Neural cell (in vitro differentiated cells): Measurements from ENCODE around the gene ANAPC15. TPM values are rescaled to one million over a fixed set of nuclear protein-coding genes. Genes with fewer than 3 reads are reported as not detected.

Experiments used
- H2AFZ ChIP-seq: fragments of 200-600, 300-800 bp; sonication (generic), shearing (Covaris generic); 2 replicates; pipeline ENCODE4 v1.6.0; 2014; ENCODE audit warnings: low read depth, mild to moderate bottlenecking, antibody characterized with exemption, low read length, moderate library complexity
- H3F3A ChIP-seq: fragments of 200-600 bp; shearing (Covaris generic); 2 replicates; pipeline ENCODE4 v1.6.1; 2016; ENCODE audit warnings: mild to moderate bottlenecking, moderate library complexity, mixed read lengths, antibody characterized with exemption, low read length; ENCODE audit not compliant: insufficient read depth, poor library complexity, severe bottlenecking
- H3K27ac ChIP-seq: fragments of 200-600, 300-800 bp; sonication (generic), shearing (Covaris generic); 2 replicates; pipeline ENCODE4 v1.5.1; 2014; ENCODE audit warnings: mild to moderate bottlenecking, low read length, moderate library complexity
- H3K27me3 ChIP-seq: fragments of 300-800, 200-600 bp; sonication (generic), shearing (Covaris generic); 2 replicates; pipeline ENCODE4 v1.6.0; 2014; ENCODE audit warnings: mild to moderate bottlenecking, low read depth, low read length, moderate library complexity; ENCODE audit not compliant: insufficient read depth
- H3K36me3 ChIP-seq: fragments of 300-800, 200-600 bp; sonication (generic), shearing (Covaris generic); 2 replicates; pipeline ENCODE4 v1.5.1; 2014; ENCODE audit warnings: mild to moderate bottlenecking, antibody characterized with exemption, low read length, moderate library complexity; ENCODE audit not compliant: insufficient read depth
- H3K4me2 ChIP-seq: fragments of 300-800, 200-600 bp; sonication (generic), shearing (Covaris generic); 2 replicates; pipeline ENCODE4 v1.6.0; 2014; ENCODE audit warnings: mild to moderate bottlenecking, low read length
- H3K4me3 ChIP-seq: fragments of 300-800, 200-600 bp; sonication (generic), shearing (Covaris generic); 2 replicates; pipeline ENCODE4 v1.5.1; 2014; ENCODE audit warnings: mild to moderate bottlenecking, low read length, moderate library complexity
- H3K79me2 ChIP-seq: fragments of 200-600 bp; shearing (Covaris generic); replicated peaks from 2 replicates; pipeline ENCODE4 v1.6.0; 2014; ENCODE audit warnings: mild to moderate bottlenecking, low read length, moderate library complexity; ENCODE audit not compliant: insufficient read depth
- H3K9ac ChIP-seq: fragments of 300-800, 200-600 bp; sonication (generic), shearing (Covaris generic); 2 replicates; pipeline ENCODE4 v1.6.1; 2016; ENCODE audit warnings: mild to moderate bottlenecking, low read length, mixed read lengths
- H3K9me2 ChIP-seq: fragments of 200-600 bp; shearing (Covaris generic); 2 replicates; pipeline ENCODE4 v1.6.1; 2016; ENCODE audit warnings: mild to moderate bottlenecking, low read length, mixed read lengths; ENCODE audit not compliant: insufficient read depth
- H3K9me3 ChIP-seq: fragments of 200-600, 300-800 bp; sonication (generic), shearing (Covaris generic); 2 replicates; pipeline ENCODE4 v1.6.1; 2016; ENCODE audit warnings: mild to moderate bottlenecking, mixed run types, low read length, moderate library complexity, mixed read lengths
- H4K20me1 ChIP-seq: fragments of 200-600 bp; shearing (Covaris generic); 2 replicates; pipeline ENCODE4 v1.6.1; 2016; ENCODE audit warnings: mild to moderate bottlenecking, mixed run types; ENCODE audit not compliant: insufficient read depth
- CTCF ChIP-seq: fragments of 450-650 bp; IDR thresholded peaks from 2 replicates; pipeline ENCODE4 v1.5.1; 2014; ENCODE audit warnings: antibody characterized with exemption, mild to moderate bottlenecking, moderate library complexity; ENCODE audit not compliant: poor library complexity, severe bottlenecking
- EP300 ChIP-seq: fragments of 450-650 bp; conservative IDR thresholded peaks from 2 replicates; pipeline ENCODE4 v1.6.1; 2014; ENCODE audit warnings: antibody characterized with exemption, mild to moderate bottlenecking, moderate library complexity; ENCODE audit not compliant: poor library complexity, severe bottlenecking
- EZH2 ChIP-seq: fragments of 200-600, 300-800 bp; shearing (Covaris generic), sonication (generic); IDR thresholded peaks from 2 replicates; pipeline ENCODE4 v1.6.1; 2014; ENCODE audit warnings: antibody characterized with exemption, low read length, borderline replicate concordance, mild to moderate bottlenecking; ENCODE audit not compliant: insufficient read depth, poor library complexity, severe bottlenecking
- MXI1 ChIP-seq: fragments of 450-650 bp; conservative IDR thresholded peaks from 2 replicates; pipeline ENCODE4 v1.6.1; 2014; ENCODE audit warnings: antibody characterized with exemption, mild to moderate bottlenecking; ENCODE audit not compliant: poor library complexity, severe bottlenecking
- POLR2AphosphoS5 ChIP-seq: IDR thresholded peaks from 2 replicates; pipeline ENCODE4 v1.6.1; 2012
- RAD21 ChIP-seq: fragments of 450-650 bp; conservative IDR thresholded peaks from 2 replicates; pipeline ENCODE4 v1.6.1; 2014; ENCODE audit warnings: antibody characterized with exemption, mild to moderate bottlenecking, moderate library complexity
- REST ChIP-seq: IDR thresholded peaks from 2 replicates; pipeline ENCODE4 v1.6.1; 2012; ENCODE audit warnings: borderline replicate concordance
- SMC3 ChIP-seq: fragments of 450-650 bp; conservative IDR thresholded peaks from 2 replicates; pipeline ENCODE4 v1.6.1; 2014; ENCODE audit warnings: antibody characterized with exemption, mild to moderate bottlenecking, moderate library complexity; ENCODE audit not compliant: poor library complexity
- TAF1 ChIP-seq: IDR thresholded peaks from 2 replicates; pipeline ENCODE4 v1.6.1; 2012; ENCODE audit warnings: low read depth
- polyA plus RNA-seq: library from polyadenylated mRNA; depleted of rRNA; stranded (reverse); fragments of >200 nt; gene quantifications from 2 replicates; pipeline ENCODE4 v1.2.3, GENCODE V29; 2014

ANAPC15 gene
- polyA plus RNA-seq, 1 donor from 2014 or later = 64.6 TPM

GRCh38 chr11:72139500-72139899, 27.0 kb upstream of the ANAPC15 start:
- H3K9me3 ChIP-seq = no peaks in the 10 kb centered on the region
- no peak overlapping the region for H2AFZ ChIP-seq
- no peaks in the 10 kb centered on the region for H3K79me2 ChIP-seq
- H3K9me2 ChIP-seq = no peaks in the 10 kb centered on the region
- no peak for TF ChIP-seq EZH2
- TF ChIP-seq MXI1 = no peak
- TF ChIP-seq RAD21 = no peak
- no peak for TF ChIP-seq REST
- TF ChIP-seq SMC3 = no peak
- TF ChIP-seq CTCF = no peak
- TF ChIP-seq POLR2AphosphoS5 = no peak
- no peak for TF ChIP-seq EP300
- no peak for TF ChIP-seq TAF1
- H3K27me3 ChIP-seq = no peaks in the 10 kb centered on the region
- H3K27ac ChIP-seq = no peak overlapping the region
- H3K9ac ChIP-seq = no peak overlapping the region
- no peak overlapping the region for H3K4me3 ChIP-seq
- H3F3A ChIP-seq = no peaks in the 10 kb centered on the region
- no peaks in the 10 kb centered on the region for H4K20me1 ChIP-seq
- no peak overlapping the region for H3K4me2 ChIP-seq
- H3K36me3 ChIP-seq = no peaks in the 10 kb centered on the region

GRCh38 chr11:72138821-72139390, 26.4 kb upstream of the ANAPC15 start:
- Histone ChIP-seq H3K9me2 (no peaks in the 10 kb centered on the region), H3K4me2 (no peak overlapping the region), H3K79me2 (no peaks in the 10 kb centered on the region), H3K36me3 (no peaks in the 10 kb centered on the region), H3F3A (no peaks in the 10 kb centered on the region), H3K9ac (no peak overlapping the region), H4K20me1 (no peaks in the 10 kb centered on the region), H3K27me3 (no peaks in the 10 kb centered on the region), H2AFZ (no peak overlapping the region), H3K4me3 (no peak overlapping the region), H3K27ac (no peak overlapping the region), H3K9me3 (no peaks in the 10 kb centered on the region)
- no peak for TF ChIP-seq CTCF
- no peak for TF ChIP-seq REST
- TF ChIP-seq RAD21 = no peak
- no peak for TF ChIP-seq POLR2AphosphoS5
- TF ChIP-seq TAF1 = no peak
- TF ChIP-seq MXI1 = no peak
- no peak for TF ChIP-seq SMC3
- no peak for TF ChIP-seq EP300
- no peak for TF ChIP-seq EZH2
